Stimulated activated CD4-positive, alpha-beta T cell treated with anti-CD3 and anti-CD28 coated beads, Interleukin-2, amount 100 ng/mL, for 4 hours (primary cell): ENCODE measurements around the gene CWH43.
"Not testable (repeated sequence)": the region's sequence is repeated elsewhere in the genome, so short reads cannot be mapped to it uniquely, and the experiment has no call there.

Experiments used
- DNase-seq: peaks from one replicate; pipeline ENCODE4 v3.0.0-alpha.2; 2020; ENCODE audit warnings: low read depth

Gene CWH43

DNA sequence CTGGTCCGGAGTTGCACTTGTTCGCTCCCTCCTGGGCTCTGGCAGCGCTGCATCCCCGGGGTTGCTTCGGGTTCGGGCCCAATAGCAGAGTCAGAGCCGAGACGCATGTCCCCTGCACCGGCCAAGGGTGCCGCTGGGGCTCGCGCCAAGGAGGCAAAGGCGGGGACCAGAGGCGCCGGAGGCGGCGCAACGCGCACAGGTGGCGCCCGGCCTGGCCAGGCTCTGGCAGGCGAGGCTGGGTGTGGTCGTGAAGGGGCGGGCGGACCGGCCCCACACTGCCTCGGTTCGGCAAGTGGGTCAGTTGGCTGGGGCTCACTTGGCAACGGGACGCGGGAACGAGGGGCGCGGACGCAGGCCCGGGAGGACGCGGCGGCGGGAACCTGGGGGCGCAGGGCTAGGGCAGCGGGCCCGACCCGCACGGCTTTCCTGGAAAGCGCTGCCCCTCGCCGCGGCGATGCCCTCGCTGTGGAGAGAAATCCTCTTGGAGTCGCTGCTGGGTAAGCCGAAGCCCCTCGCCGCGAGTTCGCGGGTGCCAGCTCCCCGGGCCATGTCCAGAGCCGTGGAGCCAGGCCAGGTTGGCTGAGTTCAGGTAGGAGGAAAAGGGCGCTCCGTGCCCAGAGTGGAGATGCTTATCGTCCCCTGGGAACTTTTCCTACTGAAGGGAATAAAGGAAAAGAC is at the start of gene CWH43:
TSS of gene CWH43 (plus strand) at position 300 of the 678 bp plus-strand sequence. CDS start at position 455, 155 bp downstream.
- no peak for DNase-seq

DNA sequence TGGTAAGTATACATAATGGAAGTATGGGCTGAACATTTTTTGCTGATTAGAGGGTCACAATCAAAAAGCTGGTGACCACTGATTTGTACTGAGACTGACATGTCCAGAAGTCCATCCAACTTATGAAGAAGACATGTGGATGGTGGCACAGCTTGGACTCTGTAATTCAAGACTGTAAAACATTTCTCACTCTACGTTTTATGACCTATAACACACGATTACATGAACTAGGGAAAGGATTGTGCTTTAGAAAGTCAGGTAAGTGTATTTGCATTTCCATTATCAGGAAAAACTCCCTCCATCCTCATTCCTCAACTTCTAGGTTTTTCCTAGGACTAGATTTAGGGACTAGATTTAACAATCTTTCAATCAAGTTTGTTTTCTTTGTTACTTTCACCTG is 49.0 kb upstream of the CWH43 start:
- no peak for DNase-seq

DNA sequence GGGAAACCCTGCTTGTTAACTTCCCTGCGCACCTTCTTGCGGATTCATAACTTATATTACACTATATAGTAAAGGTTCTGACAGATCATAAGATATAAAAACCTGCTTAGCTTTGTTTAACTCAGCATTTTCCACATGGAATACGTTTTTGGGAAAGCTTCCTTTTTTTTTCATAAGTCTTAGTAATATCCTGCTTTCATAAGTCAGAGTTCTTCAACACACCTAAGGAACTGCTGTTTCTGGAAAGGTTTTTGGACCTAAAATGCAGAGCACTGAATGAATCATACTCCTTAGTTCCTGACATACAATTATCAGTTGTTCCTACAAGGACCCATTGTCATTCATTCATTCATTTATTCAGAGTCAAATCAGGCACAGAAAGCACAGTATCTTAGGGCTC is 47.2 kb upstream of the CWH43 start:
- no peak for DNase-seq

DNA sequence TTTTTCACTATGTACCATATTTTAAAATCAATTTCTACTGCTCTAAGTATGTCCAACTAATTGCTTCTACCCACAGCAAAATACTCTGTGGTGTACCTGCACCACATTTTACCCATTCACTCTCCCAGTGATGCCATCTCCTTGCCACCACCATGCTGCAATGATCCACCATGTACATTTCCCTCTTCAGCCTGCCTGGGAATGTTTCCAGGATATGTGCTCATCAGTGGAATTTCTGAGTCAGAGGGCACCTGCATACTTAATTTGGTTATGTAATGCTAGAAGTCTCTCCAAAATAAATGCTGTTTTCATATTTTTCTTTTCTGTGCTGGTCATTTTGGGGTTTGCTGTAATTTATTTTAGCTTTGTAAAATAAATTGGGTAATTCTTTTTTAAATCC is 46.3 kb upstream of the CWH43 start:
- no peak for DNase-seq

DNA sequence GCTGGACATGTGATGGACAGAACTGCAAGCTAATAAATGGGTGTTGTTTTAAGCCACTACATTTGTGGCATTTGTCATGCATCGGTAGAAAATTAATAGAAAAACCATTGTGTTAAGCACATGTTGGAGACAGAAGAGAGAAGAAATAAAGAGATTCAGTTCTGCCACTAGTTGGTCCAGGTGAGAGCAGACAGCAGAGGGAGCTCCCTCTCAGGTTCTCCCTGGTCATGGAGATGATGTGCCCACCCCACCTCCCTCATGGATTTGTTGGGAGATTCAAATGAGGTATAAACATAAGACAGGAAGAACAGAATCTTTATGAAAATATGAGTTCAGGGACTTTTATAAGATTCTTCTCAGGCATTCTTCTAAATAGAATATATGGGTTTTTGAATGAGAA is 42.7 kb upstream of the CWH43 start:
- no peak for DNase-seq

DNA sequence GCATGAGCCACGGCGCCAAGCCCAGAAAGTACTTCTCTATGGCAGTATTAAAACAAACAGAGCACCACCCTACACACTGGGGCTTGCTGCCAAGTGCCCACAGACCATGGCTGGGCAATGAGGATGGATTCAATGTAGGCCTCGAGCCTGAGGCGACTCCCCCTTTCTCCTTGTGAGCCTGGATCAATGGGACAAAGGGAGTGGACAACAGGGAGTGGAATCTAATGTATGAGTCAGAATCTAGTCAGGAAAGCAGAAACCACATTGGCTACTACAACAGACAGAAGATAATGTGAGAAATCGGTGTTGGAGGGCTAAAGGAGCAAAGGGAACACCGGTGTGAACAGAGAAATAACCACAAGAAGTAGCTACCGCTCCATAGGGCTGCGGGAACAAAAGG is 41.8 kb upstream of the CWH43 start:
- DNase-seq = no peak

DNA sequence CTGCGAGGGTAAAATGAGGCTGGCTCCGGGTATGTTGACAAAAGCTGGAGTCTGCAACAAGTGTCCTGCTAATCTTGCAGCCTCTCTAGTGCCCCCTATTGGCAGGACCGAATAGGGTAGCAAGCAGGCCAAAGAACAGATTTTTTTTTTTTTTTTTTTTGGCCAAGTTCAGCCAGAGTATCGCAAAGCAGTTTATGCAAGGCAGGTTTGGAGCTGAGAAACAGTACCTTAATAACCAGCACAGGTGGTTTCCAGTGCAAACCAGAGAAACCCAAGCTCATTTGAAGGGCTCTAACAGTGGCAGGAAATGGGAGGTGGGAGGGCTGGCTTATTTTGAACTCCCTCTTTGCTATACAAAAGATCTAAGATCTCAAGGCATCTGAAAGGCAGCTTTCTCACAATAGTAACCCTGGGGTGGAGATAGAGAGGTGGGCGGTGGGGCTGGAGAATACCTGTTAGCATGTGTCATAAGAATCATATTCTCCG is 41.3 kb upstream of the CWH43 start:
- DNase-seq = peak; percentile 15

DNA sequence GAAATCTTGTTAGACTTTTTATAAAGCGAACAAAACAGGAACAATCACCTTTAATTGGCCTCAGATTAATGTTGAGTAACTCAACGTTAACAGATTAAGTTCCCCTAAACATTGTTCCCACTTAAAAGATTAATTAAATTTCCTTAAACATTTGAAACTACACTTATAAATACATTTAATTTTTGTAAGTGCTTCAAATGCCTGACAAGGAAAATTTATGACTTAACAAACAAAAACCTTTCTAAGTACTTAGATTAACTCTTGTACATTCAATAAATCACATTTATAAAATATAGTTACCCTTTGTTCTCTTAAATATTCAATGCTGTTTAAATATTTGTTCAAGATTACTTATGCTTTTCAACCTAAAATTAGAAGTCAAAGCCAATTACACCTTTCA is 40.1 kb upstream of the CWH43 start:
- no peak for DNase-seq

DNA sequence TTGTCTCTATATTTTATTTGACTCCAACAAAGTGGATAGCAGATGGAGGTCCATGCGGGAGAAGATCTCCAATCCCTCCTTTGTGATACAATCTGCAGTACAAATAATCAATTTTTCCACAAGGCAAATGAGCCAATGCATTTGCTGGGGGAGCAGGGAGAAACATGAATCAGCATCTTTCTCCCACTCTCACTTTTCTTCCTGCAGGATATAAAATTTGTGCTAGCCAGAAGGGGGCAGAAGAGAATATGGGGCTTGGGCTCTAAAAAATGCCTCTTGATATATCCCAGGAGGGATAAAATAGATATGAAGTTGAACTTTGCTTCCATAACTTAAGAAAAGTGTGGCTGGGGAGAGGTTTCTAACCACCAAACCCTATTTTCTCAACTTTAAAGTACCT is 38.3 kb upstream of the CWH43 start:
- no peak for DNase-seq

DNA sequence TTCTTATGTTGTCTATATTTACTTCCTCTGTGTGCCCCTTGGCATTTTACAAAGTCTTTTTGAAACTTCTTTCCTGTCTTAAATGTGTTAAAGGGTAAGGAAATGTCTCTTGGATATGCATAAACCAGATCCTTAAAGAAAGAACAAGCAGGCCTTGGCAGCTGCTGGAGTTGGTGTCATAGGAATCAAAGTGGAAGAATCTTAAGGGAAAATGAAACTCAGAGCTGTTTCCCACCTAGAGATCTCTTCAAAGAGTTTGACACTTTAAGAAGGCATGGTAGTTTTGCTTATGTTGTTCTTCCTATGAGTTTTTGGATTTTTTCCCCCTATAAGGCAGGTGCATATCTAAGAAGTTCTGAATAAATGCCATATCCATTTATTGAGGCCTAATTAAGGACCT is 37.0 kb upstream of the CWH43 start:
- no peak for DNase-seq

DNA sequence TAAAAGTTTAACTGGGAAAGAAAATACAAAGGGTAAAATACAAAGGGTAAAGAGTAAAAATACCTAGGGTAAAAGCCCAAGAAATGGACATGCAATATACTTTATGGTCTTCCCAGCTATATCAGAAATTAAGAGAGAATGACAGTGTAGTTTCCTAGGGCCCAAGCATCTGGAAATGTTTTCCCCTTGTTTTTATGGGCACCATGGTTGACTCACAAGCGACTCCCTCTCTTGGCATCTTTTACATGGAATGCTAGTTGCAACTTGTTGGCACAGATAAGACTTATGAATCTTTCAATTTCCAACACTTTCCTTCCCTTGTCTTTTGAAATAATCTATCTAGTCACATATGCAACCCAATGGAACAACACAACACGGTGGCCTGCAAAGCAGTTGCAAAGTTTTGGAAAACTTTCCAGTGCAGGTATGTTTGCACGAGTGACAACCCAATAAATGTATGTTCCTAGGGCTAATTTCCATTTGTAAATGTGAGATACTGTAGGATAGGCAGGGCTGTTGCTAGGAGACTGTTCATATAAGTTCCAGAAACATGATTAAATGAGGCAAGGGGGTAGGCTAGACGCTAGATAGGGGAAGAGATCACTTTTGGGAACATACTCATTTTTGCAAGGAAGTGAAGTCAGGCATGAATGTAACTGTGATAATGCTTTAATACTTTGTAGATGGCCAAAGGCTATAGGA is 36.4 kb upstream of the CWH43 start:
- no peak for DNase-seq

DNA sequence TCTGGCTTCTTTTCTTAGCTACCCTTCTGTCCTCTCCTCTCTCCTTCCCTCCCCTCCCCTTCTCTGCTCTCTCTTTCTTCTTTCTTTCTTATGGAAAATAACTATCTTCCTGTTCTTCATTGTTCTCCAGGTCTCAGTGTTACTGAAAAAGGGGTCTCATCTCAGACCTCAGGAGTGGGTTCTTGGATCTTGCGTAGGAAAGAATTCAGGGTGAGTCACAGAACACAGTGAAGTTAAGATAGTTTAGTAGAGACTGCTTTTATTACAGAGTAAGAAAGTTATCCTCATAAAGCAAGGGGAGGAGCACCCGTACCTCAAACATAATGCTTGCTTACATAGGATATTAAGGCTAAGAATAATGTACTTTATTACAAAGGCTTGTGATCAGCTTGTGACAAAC is 31.8 kb upstream of the CWH43 start:
- no peak for DNase-seq

DNA sequence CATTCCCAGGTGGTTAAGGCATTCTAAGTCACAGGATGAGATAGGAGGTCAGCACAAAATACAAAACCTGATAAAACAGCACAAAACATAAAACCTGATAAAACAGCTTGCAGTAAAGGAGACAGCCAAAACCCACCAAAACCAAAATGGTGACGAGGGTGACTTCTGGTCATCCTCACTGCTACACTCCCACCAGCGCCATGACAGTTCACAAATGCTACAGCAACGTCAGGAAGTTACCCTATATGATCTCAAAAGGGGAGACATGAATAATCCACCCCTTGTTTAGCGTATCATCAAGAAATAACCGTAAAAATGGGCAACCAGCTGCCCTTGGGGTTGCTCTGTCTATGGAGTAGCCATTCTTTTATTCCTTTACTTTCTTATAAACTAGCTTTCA is 28.7 kb upstream of the CWH43 start:
- not testable (repeated sequence) for DNase-seq

DNA sequence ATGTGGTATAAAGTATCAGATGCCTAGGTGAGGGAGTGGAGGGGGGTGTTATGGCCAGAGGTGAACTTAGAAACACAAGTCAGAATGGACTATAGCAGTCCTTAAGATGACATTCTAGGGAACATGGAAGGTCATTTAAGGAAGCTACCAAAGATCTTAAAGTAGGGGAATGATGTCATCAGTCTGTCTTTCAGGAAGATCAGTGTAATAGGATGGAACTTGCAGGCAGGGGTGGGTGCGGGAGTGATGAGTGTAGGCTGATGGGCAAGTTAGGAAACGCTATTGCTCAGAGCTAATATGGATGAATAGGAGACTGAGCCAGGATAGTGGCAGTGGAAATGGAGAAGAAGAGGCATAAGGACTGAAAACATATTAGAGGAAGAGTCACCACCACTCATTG is 27.5 kb upstream of the CWH43 start:
- no peak for DNase-seq

DNA sequence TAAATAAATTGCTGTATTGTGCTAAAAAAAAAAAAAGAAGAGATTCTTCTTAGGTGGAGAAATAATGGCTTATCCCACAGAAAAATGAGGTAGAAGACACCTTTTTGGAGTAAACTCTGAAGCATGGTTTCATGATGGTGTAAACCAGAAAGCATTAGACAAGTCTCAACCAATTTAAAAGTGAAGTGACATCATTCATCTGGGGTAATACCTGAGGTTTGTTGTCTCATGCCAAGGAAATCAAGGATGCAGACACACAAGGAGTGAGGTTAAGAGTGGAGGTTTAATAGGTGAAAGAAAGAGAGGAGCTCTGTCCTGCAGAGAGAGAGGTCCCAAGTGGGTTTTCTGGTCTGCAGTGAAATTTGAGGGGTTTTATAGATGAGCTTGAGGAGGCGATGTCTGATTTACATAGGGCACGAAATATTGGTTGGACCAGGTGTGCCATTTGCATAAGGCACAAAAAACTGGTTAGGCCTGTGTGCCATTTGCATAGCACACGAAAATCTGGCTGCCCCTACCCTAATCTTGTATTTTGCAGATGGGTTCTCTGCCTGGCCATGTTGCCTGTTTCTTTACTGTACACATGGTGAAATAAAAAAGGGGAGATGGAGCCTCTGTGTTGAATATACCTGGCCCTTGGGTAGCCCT is 25.0 kb upstream of the CWH43 start:
- DNase-seq = no peak

DNA sequence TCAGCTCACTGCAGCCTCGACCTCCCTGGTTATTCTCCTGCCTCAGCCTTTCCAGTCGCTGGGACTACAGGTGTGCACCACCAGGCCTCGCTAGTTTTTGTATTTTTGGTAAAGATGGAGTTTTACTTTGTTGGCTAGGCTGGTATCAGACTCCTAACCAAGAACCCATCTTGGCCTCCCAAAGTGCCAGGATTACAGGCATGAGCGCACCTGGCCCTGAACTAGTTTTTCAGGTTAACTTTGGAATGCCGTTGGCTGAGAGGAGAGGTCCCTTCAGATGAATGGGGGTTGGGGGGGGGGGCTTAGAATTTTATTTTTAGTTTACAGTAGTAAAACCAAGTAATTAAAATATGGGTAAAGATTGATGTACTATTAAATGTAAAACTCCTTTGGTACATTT is 23.4 kb upstream of the CWH43 start:
- no peak for DNase-seq

DNA sequence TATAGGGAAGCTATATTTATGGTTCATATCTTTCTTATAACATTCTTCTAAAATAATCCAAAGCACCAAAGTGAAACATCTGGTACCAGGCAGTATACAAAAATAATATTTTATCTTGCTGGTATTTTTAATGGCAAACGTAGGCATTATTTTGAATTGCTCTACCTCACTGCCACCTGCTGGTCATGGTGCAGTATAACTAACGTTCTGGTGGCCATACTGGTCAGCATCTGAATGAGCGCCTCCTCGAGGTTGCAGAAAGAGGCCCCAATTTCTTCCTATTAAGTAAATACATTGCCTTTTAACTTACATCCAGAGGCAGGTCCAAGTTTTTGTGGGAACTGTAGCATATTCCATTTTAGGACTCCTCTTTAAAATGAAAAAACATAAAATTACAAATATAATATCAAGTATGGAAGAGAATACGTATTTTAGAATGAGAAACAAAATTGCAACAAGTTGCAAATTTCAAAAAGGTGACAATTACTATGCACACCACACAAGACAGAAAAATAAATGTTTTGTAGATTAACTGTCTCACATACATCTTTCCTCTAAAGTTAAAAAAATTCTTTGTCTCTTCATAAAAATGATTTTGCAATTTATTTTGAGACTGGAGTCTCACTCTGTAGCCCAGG is 22.9 kb upstream of the CWH43 start:
- DNase-seq = peak; percentile 72

DNA sequence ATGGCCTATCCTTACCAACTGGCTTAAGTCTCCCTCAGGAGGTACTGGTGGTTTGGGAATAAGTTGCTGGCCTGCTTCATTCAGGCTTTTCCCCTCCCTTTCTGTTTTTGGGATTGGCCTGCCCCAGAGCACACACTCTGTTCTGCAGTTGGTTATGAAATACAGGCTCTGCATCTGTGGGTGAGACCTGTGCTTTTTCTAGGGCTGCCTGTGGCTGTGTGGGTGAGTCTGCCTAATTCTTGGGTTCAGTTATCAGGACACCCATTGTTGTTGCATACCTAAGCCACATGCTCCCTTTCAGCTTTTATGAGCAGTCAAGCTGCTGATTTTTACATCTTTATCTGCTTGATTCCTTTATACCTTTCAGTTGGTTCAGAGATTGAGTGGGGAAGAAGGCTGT is 19.0 kb upstream of the CWH43 start:
- no peak for DNase-seq

DNA sequence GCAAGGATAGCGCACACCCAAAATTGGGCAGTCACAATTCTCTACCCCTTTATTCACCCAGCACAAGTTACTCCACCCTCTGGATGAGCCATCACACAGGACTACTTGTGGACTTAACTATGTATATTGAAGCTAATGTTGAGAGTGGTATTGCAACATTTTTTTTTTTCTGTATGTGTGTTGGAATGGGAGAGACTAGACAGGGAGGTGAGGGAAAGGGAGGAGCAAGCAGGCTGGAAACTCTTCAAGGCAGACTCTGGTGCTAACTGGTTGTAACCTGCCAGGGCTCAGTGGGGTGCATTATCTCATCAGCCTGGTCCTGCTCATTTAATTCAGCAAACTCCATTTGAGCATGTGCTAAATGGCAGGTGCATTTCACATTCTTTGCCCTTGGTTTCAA is 18.4 kb upstream of the CWH43 start:
- no peak for DNase-seq

DNA sequence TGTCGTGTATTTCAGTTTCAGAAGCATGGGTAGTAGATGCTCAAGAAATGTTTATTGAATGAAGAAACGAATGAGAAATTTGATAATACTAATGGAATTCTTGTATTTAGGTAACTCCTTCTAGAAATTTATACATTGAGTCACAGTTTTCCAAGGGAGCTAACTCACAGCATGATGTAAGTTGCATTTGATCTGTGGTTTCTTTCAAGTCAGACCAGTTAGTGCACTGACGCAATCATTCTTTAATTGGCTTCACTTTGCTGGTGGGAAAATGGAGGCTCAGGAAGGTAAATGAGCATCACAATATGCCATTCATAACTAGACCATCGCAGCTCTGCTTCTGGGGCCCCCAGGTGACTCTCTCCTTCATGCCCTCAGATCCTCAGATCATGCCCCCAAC is 17.3 kb upstream of the CWH43 start:
- DNase-seq = no peak

DNA sequence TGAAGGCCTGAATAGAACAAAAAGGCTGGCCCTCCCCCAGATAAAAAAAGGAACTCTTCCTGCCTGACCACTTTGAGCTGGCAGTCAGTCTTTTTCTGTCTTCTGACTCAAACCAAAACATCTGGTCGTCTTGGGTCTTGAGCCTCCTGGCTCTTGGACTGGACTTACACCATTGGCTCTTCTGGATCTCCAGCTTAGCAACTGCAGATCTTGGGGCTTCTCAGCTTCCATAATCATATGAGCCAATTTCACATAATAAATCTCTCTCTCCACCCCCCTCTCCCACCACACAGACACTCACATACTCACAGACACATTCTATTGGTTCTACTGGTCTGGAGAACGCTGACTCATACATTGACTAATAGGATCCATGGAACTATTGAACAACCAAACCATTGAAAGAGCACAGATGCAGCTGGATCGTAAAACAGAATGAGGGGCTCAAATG is 15.6 kb upstream of the CWH43 start:
- DNase-seq = no peak

DNA sequence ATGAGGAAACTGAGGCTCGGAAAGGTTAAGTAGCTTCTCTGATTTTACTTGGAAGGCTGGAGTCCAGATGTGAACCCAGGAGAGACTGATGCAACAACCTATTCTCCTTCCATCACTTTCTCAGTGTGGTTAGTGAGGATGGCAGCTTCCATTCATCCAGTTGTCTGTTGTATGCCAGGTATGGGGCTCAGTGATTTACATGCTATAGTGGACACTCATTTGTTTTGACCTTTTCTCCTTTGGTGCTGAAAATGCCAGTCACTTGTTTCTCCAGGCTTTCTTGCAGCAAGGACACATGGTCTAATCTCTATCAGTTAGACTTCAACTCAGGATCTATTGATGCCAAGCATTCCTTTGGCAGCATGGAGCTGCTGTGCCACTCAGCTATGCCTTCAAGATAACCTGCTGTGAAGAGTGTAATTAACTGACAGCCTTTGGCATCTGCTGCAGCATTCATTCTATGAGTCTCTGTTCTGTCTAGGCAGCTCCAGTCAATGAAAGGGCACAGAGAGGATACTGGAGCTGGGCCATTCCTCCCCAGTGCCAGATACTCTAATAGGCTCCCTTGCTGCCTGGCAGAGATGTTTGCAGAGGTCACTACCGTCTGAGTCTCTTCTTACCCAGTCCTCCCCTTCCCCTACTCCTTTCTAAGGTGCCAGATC is 11.0 kb upstream of the CWH43 start:
- DNase-seq = no peak
